ENCODE data around the gene SLC6A8. TPM values are rescaled to one million over a fixed set of nuclear protein-coding genes. Genes with fewer than 3 reads are reported as not detected.

SLC6A8 gene
- total RNA-seq, 1 donor from 2014 or later = 108 TPM

GRCh38 chrX:153735274-153735673 is 47.5 kb downstream of the SLC6A8 start:
- DNase-seq = no peak
- TF ChIP-seq CTCF (IDR thresholded peaks at IDR 0.05; ENCODE audit: partially characterized antibody, unreplicated experiment) = no peak
- peaks cover 5% of the 10 kb centered on the region for H3K27me3 Mint-ChIP-seq (ENCODE audit: unreplicated experiment)
- no peak overlapping the region for H3K4me3 Mint-ChIP-seq (ENCODE audit: unreplicated experiment)
- peaks cover 16% of the 10 kb centered on the region for H3K36me3 Mint-ChIP-seq (ENCODE audit: unreplicated experiment)
- peaks cover 2% of the 10 kb centered on the region for H3K9me3 Mint-ChIP-seq (ENCODE audit: unreplicated experiment)
- H3K4me1 Mint-ChIP-seq (ENCODE audit: low read depth, unreplicated experiment) = peaks cover 1% of the 10 kb centered on the region
- no peak overlapping the region for H3K27ac Mint-ChIP-seq (ENCODE audit: unreplicated experiment)

GRCh38 chrX:153736071-153736820 is 48.5 kb downstream of the SLC6A8 start:
- no peaks in the 10 kb centered on the region for H3K9me3 Mint-ChIP-seq (ENCODE audit: unreplicated experiment)
- H3K27me3 Mint-ChIP-seq (ENCODE audit: unreplicated experiment) = peaks cover 5% of the 10 kb centered on the region
- peaks cover 3% of the 10 kb centered on the region for H3K4me1 Mint-ChIP-seq (ENCODE audit: low read depth, unreplicated experiment)
- no peak for DNase-seq
- H3K4me3 Mint-ChIP-seq (ENCODE audit: unreplicated experiment) = no peak overlapping the region
- H3K27ac Mint-ChIP-seq (ENCODE audit: unreplicated experiment) = no peak overlapping the region
- no peak for TF ChIP-seq CTCF (IDR thresholded peaks at IDR 0.05; ENCODE audit: partially characterized antibody, unreplicated experiment)
- peaks cover 14% of the 10 kb centered on the region for H3K36me3 Mint-ChIP-seq (ENCODE audit: unreplicated experiment)

- Mint-ChIP-seq H3K36me3 (ENCODE audit: unreplicated experiment) (peaks cover 7% of the 10 kb centered on the region), H3K4me1 (ENCODE audit: low read depth, unreplicated experiment) (peaks cover 3% of the 10 kb centered on the region), H3K27ac (ENCODE audit: unreplicated experiment) (no peak overlapping the region), H3K27me3 (ENCODE audit: unreplicated experiment) (peaks cover 5% of the 10 kb centered on the region), H3K4me3 (ENCODE audit: unreplicated experiment) (no peak overlapping the region), H3K9me3 (ENCODE audit: unreplicated experiment) (no peaks in the 10 kb centered on the region)
- DNase-seq = no peak
- TF ChIP-seq CTCF (IDR thresholded peaks at IDR 0.05; ENCODE audit: partially characterized antibody, unreplicated experiment) = no peak
Measured at GRCh38 chrX:153736871-153737441, 49.2 kb downstream of the SLC6A8 start.

- Mint-ChIP-seq H3K27ac (ENCODE audit: unreplicated experiment) (no peak overlapping the region), H3K9me3 (ENCODE audit: unreplicated experiment) (no peaks in the 10 kb centered on the region), H3K36me3 (ENCODE audit: unreplicated experiment) (peaks cover 6% of the 10 kb centered on the region), H3K4me1 (ENCODE audit: low read depth, unreplicated experiment) (peaks cover 3% of the 10 kb centered on the region), H3K27me3 (ENCODE audit: unreplicated experiment) (peaks cover 5% of the 10 kb centered on the region), H3K4me3 (ENCODE audit: unreplicated experiment) (no peak overlapping the region)
- no peak for TF ChIP-seq CTCF (IDR thresholded peaks at IDR 0.05; ENCODE audit: partially characterized antibody, unreplicated experiment)
- DNase-seq = no peak
Measured at GRCh38 chrX:153738056-153738605, 50.4 kb downstream of the SLC6A8 start.

All from glutamatergic neuron (in vitro differentiated cells).